HCT116 (cell line): ENCODE data around the gene MEAK7. TPM values are rescaled to one million over a fixed set of nuclear protein-coding genes. Genes with fewer than 3 reads are reported as not detected.

Experiments
- ATAC-seq: fragments of 200-7000 bp; cut with Tn5 transposase; 2 replicates; pipeline ENCODE4 v1.9.1; 2020; ENCODE audit warnings: mild to moderate bottlenecking, moderate library complexity
- BruUV-seq: library from RNA; stranded (reverse); fragments of 400-500 nt; replicated peaks from 2 replicates; lab custom pipeline; 2021; lab: Mats Ljungman, UMichigan
- CTCF ChIA-PET: fragments of 300-600 bp; sonication (Branson Sonifier 250); formaldehyde crosslinking; loops from one replicate; lab custom pipeline; 2021; ENCODE audit warnings: antibody characterized with exemption; lab: Charles Lee
- POLR2A ChIA-PET: fragments of 300-600, 350-600 bp; sonication (Branson Sonifier 250); formaldehyde crosslinking; loops from one replicate; lab custom pipeline; 2021; ENCODE audit warnings: antibody characterized with exemption; lab: Charles Lee
- RAD21 ChIA-PET, 2 experiments: fragments of 300-600 bp; sonication (Branson Sonifier 250); formaldehyde crosslinking; loops; one replicate each; lab custom pipeline; 2023; ENCODE audit warnings: low total read pairs in 2 of 2; ENCODE audit not compliant: uncharacterized antibody in 2 of 2, unreplicated experiment in 2 of 2, low non-redundant PET in 1 of 2; lab: Charles Lee
- DNase-seq: peaks from one replicate; pipeline ENCODE4 v3.0.0-alpha.2; 2010; ENCODE audit warnings: low read depth, low spot score
- H2AFZ ChIP-seq: fragments of 200-600 bp; shearing (Covaris generic), sonication (generic); 2 replicates; pipeline ENCODE4 v1.6.1; 2017; ENCODE audit warnings: low read depth, mixed run types, mixed read lengths, antibody characterized with exemption, low read length; ENCODE audit not compliant: poor library complexity, severe bottlenecking
- H3K27ac ChIP-seq: 2 replicates; pipeline ENCODE4 v1.5.1; 2012; ENCODE audit warnings: low read depth, low read length
- H3K27me3 ChIP-seq: fragments of 200-600 bp; sonication (generic); 2 replicates; pipeline ENCODE4 v1.6.1; 2016; ENCODE audit warnings: mixed run types, low read length, mixed read lengths; ENCODE audit not compliant: insufficient read depth
- H3K36me3 ChIP-seq, 2 experiments: fragments of 200-500 bp in 1 of 2; fragments of 200-600 bp in 1 of 2; sonication (Bioruptor generic) in 1 of 2; sonication (generic) in 1 of 2; 2 replicates each; pipeline versions ENCODE4 v1.5.1 to v1.6.1; 2014 to 2016; ENCODE audit warnings: low read length in 2 of 2, inconsistent platforms in 1 of 2, mixed read lengths in 1 of 2, mixed run types in 1 of 2; ENCODE audit not compliant: insufficient read depth in 2 of 2, control insufficient read depth in 1 of 2
- H3K4me1 ChIP-seq, 2 experiments: fragments of 200-600 bp in 1 of 2; sonication (generic) in 1 of 2; 2 replicates each; pipeline versions ENCODE4 v1.5.1 to v1.6.1; 2012 to 2017; ENCODE audit warnings: low read length in 2 of 2, inconsistent platforms in 1 of 2, mild to moderate bottlenecking in 1 of 2, mixed read lengths in 1 of 2, mixed run types in 1 of 2, moderate library complexity in 1 of 2; ENCODE audit not compliant: insufficient read depth in 2 of 2, control insufficient read depth in 1 of 2
- H3K4me2 ChIP-seq: fragments of 200-600 bp; sonication (generic); 2 replicates; pipeline ENCODE4 v1.6.1; 2017; ENCODE audit warnings: mixed run types, low read length, mixed read lengths
- H3K4me3 ChIP-seq, 2 experiments: fragments of 200-600 bp in 1 of 2; sonication (generic) in 1 of 2; replicated peaks in 1 of 2; 2 replicates each; pipeline ENCODE4 v1.5.1; 2011 to 2016; ENCODE audit warnings: low read length in 2 of 2, control low read depth in 1 of 2, low read depth in 1 of 2, mild to moderate bottlenecking in 1 of 2, mixed read lengths in 1 of 2, mixed run types in 1 of 2
- H3K79me2 ChIP-seq: fragments of 200-600 bp; sonication (generic); 2 replicates; pipeline ENCODE4 v1.6.1; 2017; ENCODE audit warnings: mild to moderate bottlenecking, mixed run types, low read length, moderate library complexity, mixed read lengths; ENCODE audit not compliant: insufficient read depth
- H3K9ac ChIP-seq: fragments of 200-600 bp; sonication (generic); 2 replicates; pipeline ENCODE4 v1.6.1; 2016; ENCODE audit warnings: low read length, mixed read lengths
- H3K9me2 ChIP-seq: fragments of 200-600 bp; sonication (generic), shearing (Covaris generic); 2 replicates; pipeline ENCODE4 v1.6.1; 2017; ENCODE audit warnings: mixed run types, mild to moderate bottlenecking, moderate library complexity; ENCODE audit not compliant: insufficient read depth
- H3K9me3 ChIP-seq, 2 experiments: fragments of 200-500 bp in 1 of 2; fragments of 200-600 bp in 1 of 2; sonication (Bioruptor generic) in 1 of 2; sonication (generic) in 1 of 2; 2 replicates each; pipeline ENCODE4 v1.6.1; 2014 to 2017; ENCODE audit warnings: low read length in 2 of 2, mixed read lengths in 2 of 2, inconsistent platforms in 1 of 2, low read depth in 1 of 2, mild to moderate bottlenecking in 1 of 2, mixed run types in 1 of 2, moderate library complexity in 1 of 2; ENCODE audit not compliant: control insufficient read depth in 1 of 2, insufficient read depth in 1 of 2
- H4K20me1 ChIP-seq: fragments of 200-600 bp; sonication (generic), shearing (Covaris generic); 2 replicates; pipeline ENCODE4 v1.6.1; 2017; ENCODE audit warnings: mixed run types, mild to moderate bottlenecking, moderate library complexity; ENCODE audit not compliant: insufficient read depth
- CEBPB ChIP-seq: IDR thresholded peaks from 2 replicates; pipeline ENCODE4 v1.6.1; 2012; ENCODE audit warnings: low read depth
- ELF1 ChIP-seq: IDR thresholded peaks from 2 replicates; pipeline ENCODE4 v1.6.1; 2012; ENCODE audit warnings: low read depth, borderline replicate concordance
- EZH2phosphoT487 ChIP-seq: fragments of 200-600 bp; IDR thresholded peaks from 2 replicates; pipeline ENCODE4 v1.6.1; 2018; ENCODE audit warnings: antibody characterized with exemption, borderline replicate concordance
- FOSL1 ChIP-seq: IDR thresholded peaks from 2 replicates; pipeline ENCODE4 v1.6.1; 2012; ENCODE audit warnings: low read depth
- JUND ChIP-seq: IDR thresholded peaks from 2 replicates; pipeline ENCODE4 v1.6.1; 2012
- REST ChIP-seq: IDR thresholded peaks from 2 replicates; pipeline ENCODE4 v1.6.1; 2012; ENCODE audit warnings: low read depth
- SIN3A ChIP-seq: IDR thresholded peaks from 2 replicates; pipeline ENCODE4 v1.6.1; 2012; ENCODE audit warnings: low read depth
- SP1 ChIP-seq: IDR thresholded peaks from 2 replicates; pipeline ENCODE4 v1.6.1; 2012; ENCODE audit warnings: low read depth
- SRF ChIP-seq: IDR thresholded peaks from 2 replicates; pipeline ENCODE4 v1.6.1; 2012; ENCODE audit warnings: low read depth
- ZNF274 ChIP-seq: fragments of 200-500 bp; sonication (Bioruptor generic); IDR thresholded peaks from 2 replicates; pipeline ENCODE4 v1.6.1; 2014; ENCODE audit warnings: mild to moderate bottlenecking, low read depth, low read length, inconsistent platforms
- intact Hi-C: fragments of 100-400 bp; cut with micrococcal nuclease; formaldehyde crosslinking; loops from 2 replicates; pipeline ENCODE4 v1.10.0; 2022
- total RNA-seq: library from RNA; stranded (reverse); gene quantifications from one replicate; pipeline ENCODE4 v1.2.1, GENCODE V29; 2021; ENCODE audit not compliant: unreplicated experiment
- TF ChIP-seq, protein P1 (sequence below): IDR thresholded peaks from 2 replicates; pipeline ENCODE4 v1.6.1; 2012

The MEAK7 gene
- total RNA-seq, 1 experiment from 2014 or later, result 32.2 TPM

DNA sequence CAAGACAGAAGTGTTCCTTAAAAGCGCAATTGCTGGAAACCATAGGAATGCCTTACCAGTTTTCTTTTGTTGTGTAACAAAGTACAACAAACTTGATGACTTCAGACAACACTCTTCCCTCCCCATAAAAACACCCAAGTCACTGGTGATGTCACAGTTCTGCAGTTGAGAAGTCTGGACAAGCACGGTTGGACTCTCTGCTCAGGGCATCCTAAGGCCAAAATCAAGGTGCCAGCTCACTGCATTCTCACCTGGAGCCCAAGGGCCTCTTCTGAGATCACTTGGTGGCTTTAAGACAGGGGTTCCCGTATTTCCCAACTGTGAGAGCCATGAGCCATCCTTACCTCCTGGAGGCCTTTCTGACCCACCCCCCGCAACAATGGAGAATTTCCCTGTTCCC lies 45.6 kb upstream of the MEAK7 start (continued):
- TF ChIP-seq ELF1 (no peak), SIN3A (no peak), SP1 (no peak)

GRCh38 chr16:84548971-84549844 lies 44.7 kb upstream of the MEAK7 start:
- intact Hi-C loops, result no loop called here

More at GRCh38 chr16:84548971-84549844, 44.7 kb upstream of the MEAK7 start:
- Histone ChIP-seq H3K79me2 (no peaks in the 10 kb centered on the region), H3K9me3 (no peaks in the 10 kb centered on the region), H2AFZ (no peak overlapping the region), H3K9ac (no peak overlapping the region), H3K9me2 (no peaks in the 10 kb centered on the region), H3K27ac (no peak overlapping the region), H3K4me3 (no peak overlapping the region), H3K36me3 (no peaks in the 10 kb centered on the region), H4K20me1 (no peaks in the 10 kb centered on the region), H3K27me3 (no peaks in the 10 kb centered on the region), H3K4me2 (no peak overlapping the region), H3K4me1 (peaks cover 0 to 1% of the 10 kb centered on the region in 2 experiments; a peak in 1 of 4 replicates)
- no peak for DNase-seq
- peak; percentile 29; the same call in 1 of the 2 replicates for ATAC-seq
- TF ChIP-seq EZH2phosphoT487 (no peak), REST (no peak), CEBPB (no peak), FOSL1 (no peak), SP1 (no peak), SRF (no peak), JUND (no peak), ELF1 (no peak), ZNF274 (no peak)
- TF ChIP-seq, protein P1, sequence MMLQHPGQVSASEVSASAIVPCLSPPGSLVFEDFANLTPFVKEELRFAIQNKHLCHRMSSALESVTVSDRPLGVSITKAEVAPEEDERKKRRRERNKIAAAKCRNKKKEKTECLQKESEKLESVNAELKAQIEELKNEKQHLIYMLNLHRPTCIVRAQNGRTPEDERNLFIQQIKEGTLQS, result no peak
- ChIA-PET POLR2A (no interaction called here), RAD21 (no interaction called here), CTCF (no interaction called here)
- no TSS peak for BruUV-seq
